Tibial nerve (tissue), 4 donors: ENCODE results near the gene TYMS. TPM values are rescaled to one million over a fixed set of nuclear protein-coding genes. Genes with fewer than 3 reads are reported as not detected.

Experiments
- DNase-seq, 2 donors: peaks; one replicate each; pipeline ENCODE4 v3.0.0-alpha.2; 2019; ENCODE audit warnings: low spot score in 2 of 2
- H3K27ac ChIP-seq, 4 donors: fragments of 200-600 bp; sonication (generic) in 3 of 4; one replicate each; pipeline ENCODE4 v1.5.1; 2017 to 2019; ENCODE audit warnings: mild to moderate bottlenecking in 1 of 4
- H3K27me3 ChIP-seq, 2 donors: fragments of 200-600 bp; sonication (generic) in 1 of 2; one replicate each; pipeline versions ENCODE4 v1.5.1 to v1.6.0; 2017 to 2019
- H3K36me3 ChIP-seq, 3 donors: fragments of 200-600 bp; sonication (generic); one replicate each; pipeline ENCODE4 v1.5.1; 2018 to 2019
- H3K4me1 ChIP-seq, 4 donors: fragments of 200-600 bp; sonication (generic) in 3 of 4; one replicate each; pipeline ENCODE4 v1.5.1; 2017 to 2019
- H3K4me3 ChIP-seq, 4 donors: fragments of 200-600 bp; sonication (generic) in 3 of 4; one replicate each; pipeline ENCODE4 v1.5.1; 2017 to 2019; ENCODE audit warnings: mild to moderate bottlenecking in 1 of 4, moderate library complexity in 1 of 4
- H3K9me3 ChIP-seq, 4 donors: fragments of 200-600 bp; sonication (generic) in 3 of 4; one replicate each; pipeline ENCODE4 v1.5.1; 2017 to 2019
- CTCF ChIP-seq, 5 experiments: fragments of 200-600 bp in 3 of 5; fragments of 450-650 bp in 2 of 5; sonication (generic) in 3 of 5; IDR thresholded peaks; one replicate each; pipeline ENCODE4 v1.5.1; 2016 to 2019; ENCODE audit warnings: antibody characterized with exemption in 5 of 5, mild to moderate bottlenecking in 3 of 5, moderate library complexity in 2 of 5
- EP300 ChIP-seq, 2 donors: sonication (generic); formaldehyde crosslinking; IDR thresholded peaks; one replicate each; pipeline ENCODE4 v1.6.1; 2017; ENCODE audit warnings: antibody characterized with exemption in 2 of 2, mild to moderate bottlenecking in 1 of 2
- POLR2A ChIP-seq, 2 donors: fragments of 450-650 bp; IDR thresholded peaks; one replicate each; pipeline ENCODE4 v1.6.1; 2017; ENCODE audit warnings: antibody characterized with exemption in 2 of 2, mild to moderate bottlenecking in 2 of 2, moderate library complexity in 2 of 2
- WGBS, 2 donors: methylation state at CpG; one replicate each; pipeline ENCODE4 v1.1.5; 2018; 5-methylcytosine and 5-hydroxymethylcytosine counted together
- total RNA-seq, 4 donors: library from RNA; depleted of rRNA; stranded (reverse); fragments of >200 nt; gene quantifications; one replicate each; pipeline ENCODE4 v1.1.0, GENCODE V29; 2016

TYMS gene
- total RNA-seq, 4 donors from 2014 or later, result 0.84 to 4.2 (median 0.90) TPM; not detected in 1

GRCh38 chr18:644395-645004 is 13.0 kb upstream of the TYMS start:
- Histone ChIP-seq H3K27me3 (no peaks in the 10 kb centered on the region), H3K9me3 (no peaks in the 10 kb centered on the region), H3K4me1 (no peaks in the 10 kb centered on the region), H3K4me3 (no peak overlapping the region), H3K27ac (no peak overlapping the region), H3K36me3 (no peaks in the 10 kb centered on the region)
- WGBS, 2 donors, result 25 to 26% methylated on average over 2 of the region's 2 CpGs
- DNase-seq, result no peak
- TF ChIP-seq CTCF (IDR thresholded peaks at IDR 0.05) (no peak), EP300 (IDR thresholded peaks at IDR 0.05) (no peak), POLR2A (IDR thresholded peaks at IDR 0.05) (no peak)

- WGBS, 2 donors, result 90 to 95% methylated on average over 5 of the region's 5 CpGs
- TF ChIP-seq EP300 (IDR thresholded peaks at IDR 0.05) (no peak), CTCF (IDR thresholded peaks at IDR 0.05) (no peak)
- Histone ChIP-seq H3K27me3 (peaks cover 0 to 5% of the 10 kb centered on the region in 2 donors), H3K27ac (no peak overlapping the region), H3K36me3 (no peaks in the 10 kb centered on the region), H3K4me3 (no peak overlapping the region), H3K9me3 (no peaks in the 10 kb centered on the region), H3K4me1 (no peaks in the 10 kb centered on the region)
- no peak for DNase-seq
Measured at GRCh38 chr18:647304-647703, 10.1 kb upstream of the TYMS start.

GRCh38 chr18:649341-649740 is 8.1 kb upstream of the TYMS start:
- 78 to 79% methylated on average over 5 of the region's 5 CpGs for WGBS, 2 donors

GRCh38 chr18:650428-650858 is 7.0 kb upstream of the TYMS start:
- Histone ChIP-seq H3K27ac (no peak overlapping the region), H3K4me3 (no peak overlapping the region), H3K4me1 (no peaks in the 10 kb centered on the region), H3K27me3 (peaks cover 0 to 27% of the 10 kb centered on the region in 2 donors), H3K36me3 (no peaks in the 10 kb centered on the region), H3K9me3 (peaks cover 0 to 3% (median 0%) of the 10 kb centered on the region in 4 donors)
- WGBS, 2 donors, result 62 to 67% methylated on average over 6 of the region's 6 CpGs
- no peak for DNase-seq
- no peak for TF ChIP-seq CTCF (IDR thresholded peaks at IDR 0.05)
- no peak for TF ChIP-seq POLR2A (IDR thresholded peaks at IDR 0.05)
- TF ChIP-seq EP300 (IDR thresholded peaks at IDR 0.05), result no peak

More at GRCh38 chr18:649341-649740, 8.1 kb upstream of the TYMS start:
- Histone ChIP-seq H3K9me3 (no peaks in the 10 kb centered on the region), H3K4me3 (no peak overlapping the region), H3K27ac (no peak overlapping the region), H3K4me1 (no peaks in the 10 kb centered on the region), H3K36me3 (no peaks in the 10 kb centered on the region), H3K27me3 (peaks cover 0 to 17% of the 10 kb centered on the region in 2 donors)
- TF ChIP-seq CTCF (IDR thresholded peaks at IDR 0.05), result no peak
- no peak for TF ChIP-seq EP300 (IDR thresholded peaks at IDR 0.05)
- TF ChIP-seq POLR2A (IDR thresholded peaks at IDR 0.05), result no peak
- DNase-seq, result no peak

- DNase-seq, result no peak
- WGBS, 2 donors, result 55 to 56% methylated on average over 4 of the region's 4 CpGs
- TF ChIP-seq POLR2A (IDR thresholded peaks at IDR 0.05) (no peak), CTCF (IDR thresholded peaks at IDR 0.05) (no peak), EP300 (IDR thresholded peaks at IDR 0.05) (no peak)
- no peak overlapping the region for H3K4me3 ChIP-seq
- H3K4me1 ChIP-seq, result peaks cover 0 to 3% (median under 1%) of the 10 kb centered on the region in 4 donors
- no peak overlapping the region for H3K27ac ChIP-seq
- peaks cover 0 to 4% (median 0%) of the 10 kb centered on the region in 4 donors for H3K9me3 ChIP-seq
- no peaks in the 10 kb centered on the region for H3K36me3 ChIP-seq
- H3K27me3 ChIP-seq, result peaks cover 0 to 42% of the 10 kb centered on the region in 2 donors
Measured at GRCh38 chr18:652131-652530, 5.3 kb upstream of the TYMS start.
